ENCODE results near the gene TLDC2.

DNA sequence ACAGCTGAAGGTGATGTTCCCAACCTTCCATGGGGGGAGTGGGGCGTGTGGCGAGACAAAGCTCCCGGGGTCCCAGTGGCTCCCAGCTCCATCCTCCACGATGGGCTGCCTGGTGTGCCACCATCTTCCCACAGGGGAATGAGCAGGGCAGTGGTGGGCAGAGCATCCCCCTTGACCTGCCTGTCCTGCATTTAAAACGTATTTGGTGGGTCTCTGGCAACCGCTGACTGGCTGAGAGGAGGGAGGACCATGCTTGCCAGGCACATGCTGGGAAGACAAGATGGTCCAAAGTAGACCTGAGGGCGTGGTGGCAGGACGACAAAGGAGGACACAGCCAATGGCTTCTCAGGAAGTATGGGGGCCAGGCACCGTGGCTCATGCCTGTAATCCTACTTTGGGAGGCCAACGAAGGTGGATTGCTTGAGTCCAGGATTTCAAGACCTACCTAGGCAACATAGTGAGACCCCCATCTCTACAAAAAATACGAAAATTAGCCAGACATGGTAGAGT, 4.9 kb downstream of the TLDC2 start:
- TF ChIP-seq, protein P1, sequence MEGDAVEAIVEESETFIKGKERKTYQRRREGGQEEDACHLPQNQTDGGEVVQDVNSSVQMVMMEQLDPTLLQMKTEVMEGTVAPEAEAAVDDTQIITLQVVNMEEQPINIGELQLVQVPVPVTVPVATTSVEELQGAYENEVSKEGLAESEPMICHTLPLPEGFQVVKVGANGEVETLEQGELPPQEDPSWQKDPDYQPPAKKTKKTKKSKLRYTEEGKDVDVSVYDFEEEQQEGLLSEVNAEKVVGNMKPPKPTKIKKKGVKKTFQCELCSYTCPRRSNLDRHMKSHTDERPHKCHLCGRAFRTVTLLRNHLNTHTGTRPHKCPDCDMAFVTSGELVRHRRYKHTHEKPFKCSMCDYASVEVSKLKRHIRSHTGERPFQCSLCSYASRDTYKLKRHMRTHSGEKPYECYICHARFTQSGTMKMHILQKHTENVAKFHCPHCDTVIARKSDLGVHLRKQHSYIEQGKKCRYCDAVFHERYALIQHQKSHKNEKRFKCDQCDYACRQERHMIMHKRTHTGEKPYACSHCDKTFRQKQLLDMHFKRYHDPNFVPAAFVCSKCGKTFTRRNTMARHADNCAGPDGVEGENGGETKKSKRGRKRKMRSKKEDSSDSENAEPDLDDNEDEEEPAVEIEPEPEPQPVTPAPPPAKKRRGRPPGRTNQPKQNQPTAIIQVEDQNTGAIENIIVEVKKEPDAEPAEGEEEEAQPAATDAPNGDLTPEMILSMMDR (IDR thresholded peaks at IDR 0.05) = no peak
- no peak for TF ChIP-seq POLR2A (IDR thresholded peaks at IDR 0.05)

All from testis (tissue), 2 donors.